Mucosa of descending colon (tissue), 3 donors: Measurements from ENCODE around the gene MAN1C1. TPM values are rescaled to one million over a fixed set of nuclear protein-coding genes. Genes with fewer than 3 reads are reported as not detected.
A peak's percentile ranks its signal among the peaks of the same experiment; 100 is the strongest.

Source experiments
- ATAC-seq: fragments of 200-7000 bp; cut with Tn5 transposase; one replicate; pipeline ENCODE4 v1.9.1; 2020; ENCODE audit warnings: mild to moderate bottlenecking, moderate library complexity
- DNase-seq, 3 donors: peaks; one replicate each; pipeline ENCODE4 v3.0.0-alpha.2; 2020
- H3K36me3 ChIP-seq: fragments of 200-600 bp; one replicate; pipeline ENCODE4 v1.8.0; 2021; ENCODE audit warnings: low read depth, mild to moderate bottlenecking
- H3K4me1 ChIP-seq: fragments of 200-600 bp; one replicate; pipeline ENCODE4 v1.8.0; 2021; ENCODE audit warnings: low read depth, mild to moderate bottlenecking
- H3K4me3 ChIP-seq: fragments of 200-600 bp; one replicate; pipeline ENCODE4 v1.8.0; 2021; ENCODE audit warnings: mild to moderate bottlenecking
- H3K9me3 ChIP-seq: fragments of 200-600 bp; one replicate; pipeline ENCODE4 v1.8.0; 2021; ENCODE audit warnings: mild to moderate bottlenecking
- CTCF ChIP-seq: fragments of 200-600 bp; IDR thresholded peaks from one replicate; pipeline ENCODE4 v1.8.0; 2022; ENCODE audit warnings: antibody characterized with exemption, mild to moderate bottlenecking
- intact Hi-C, 2 donors: fragments of 100-400 bp; cut with DNase I in 1 of 2; cut with micrococcal nuclease in 1 of 2; formaldehyde crosslinking; loops; one replicate each; pipeline versions ENCODE4 v1.11.0 to v1.11.1; 2022; cut with DNase I, micrococcal nuclease
- total RNA-seq, 3 donors: library from RNA; stranded (reverse); fragmentation: NEBNext Ultra II Directional in 2 of 3; extraction: Animal tissue kit (Norgen Biotek cat#: 25700) in 2 of 3; gene quantifications; one replicate each; pipeline versions ENCODE4 v1.2.1 to v1.2.4, GENCODE V29; 2021 to 2023
- donor health status: DM: no; HTN: no; CAD: no; lungs with moderate emphysema.
- donor health status: DM: no; HTN: no; CAD: no.
- donor health status: DM: no; HTN: yes; CAD: no.

MAN1C1 gene
- total RNA-seq, 3 donors from 2014 or later = 2.5 to 22.0 (median 6.1) TPM

GRCh38 chr1:25813071-25813733 lies 196.6 kb downstream of the MAN1C1 start:
- H3K4me3 ChIP-seq = no peak overlapping the region
- ATAC-seq (no peak), DNase-seq (no peak)
- H3K36me3 ChIP-seq = no peaks in the 10 kb centered on the region
- H3K9me3 ChIP-seq = no peaks in the 10 kb centered on the region
- intact Hi-C loops = no loop called here
- no peak for TF ChIP-seq CTCF
- peaks cover 8% of the 10 kb centered on the region for H3K4me1 ChIP-seq

- ATAC-seq (no peak), DNase-seq (no peak)
- Histone ChIP-seq H3K36me3 (no peaks in the 10 kb centered on the region), H3K4me1 (peaks cover 15% of the 10 kb centered on the region), H3K9me3 (no peaks in the 10 kb centered on the region), H3K4me3 (no peak overlapping the region)
- intact Hi-C loops = no loop called here
- no peak for TF ChIP-seq CTCF
Measured at GRCh38 chr1:25813734-25814471, 197.3 kb downstream of the MAN1C1 start.

GRCh38 chr1:25814549-25815087 lies 198.0 kb downstream of the MAN1C1 start:
- no peaks in the 10 kb centered on the region for H3K9me3 ChIP-seq
- no peak for ATAC-seq
- no peak for TF ChIP-seq CTCF
- no peaks in the 10 kb centered on the region for H3K36me3 ChIP-seq
- peaks cover 18% of the 10 kb centered on the region for H3K4me1 ChIP-seq
- no peak for DNase-seq
- H3K4me3 ChIP-seq = no peak overlapping the region
- intact Hi-C loops = no loop called here

- DNase-seq = peak in 1 of 3 donors; percentile 25
- H3K36me3 ChIP-seq = no peaks in the 10 kb centered on the region
- H3K9me3 ChIP-seq = no peaks in the 10 kb centered on the region
- intact Hi-C loops = no loop called here
- no peak for TF ChIP-seq CTCF
- peaks cover 18% of the 10 kb centered on the region for H3K4me1 ChIP-seq
- H3K4me3 ChIP-seq = no peak overlapping the region
- no peak for ATAC-seq
Measured at GRCh38 chr1:25815208-25816111, 198.9 kb downstream of the MAN1C1 start.

- H3K36me3 ChIP-seq = no peaks in the 10 kb centered on the region
- TF ChIP-seq CTCF = no peak
- ATAC-seq (no peak), DNase-seq (peak in 1 of 3 donors; percentile 19)
- H3K4me1 ChIP-seq = peaks cover 24% of the 10 kb centered on the region
- intact Hi-C loops = no loop called here
- H3K4me3 ChIP-seq = no peak overlapping the region
- no peaks in the 10 kb centered on the region for H3K9me3 ChIP-seq
Measured at GRCh38 chr1:25816112-25816718, 199.6 kb downstream of the MAN1C1 start.
